Prostate gland (tissue), 2 donors: ENCODE data around the gene RBM20.

Experiments used
- CTCF ChIP-seq, 4 experiments: fragments of 200-600 bp in 2 of 4; fragments of 450-650 bp in 2 of 4; sonication (generic) in 2 of 4; IDR thresholded peaks; 1 replicate in 3 of 4; 2 replicates in 1 of 4; pipeline ENCODE4 v1.5.1; 2016 to 2019; ENCODE audit warnings: antibody characterized with exemption in 4 of 4, mild to moderate bottlenecking in 2 of 4, moderate library complexity in 2 of 4
- POLR2AphosphoS5 ChIP-seq: sonication (generic); formaldehyde crosslinking; IDR thresholded peaks from one replicate; pipeline ENCODE4 v1.6.1; 2017; ENCODE audit warnings: antibody characterized with exemption

- no peak for TF ChIP-seq POLR2AphosphoS5
- no peak for TF ChIP-seq CTCF (IDR thresholded peaks at IDR 0.05)
Observed at GRCh38 chr10:110757586-110757985, 113.5 kb downstream of the RBM20 start.
